ENCODE results near the gene SCAND1. TPM values are rescaled to one million over a fixed set of nuclear protein-coding genes. Genes with fewer than 3 reads are reported as not detected.
A peak's percentile ranks its signal among the peaks of the same experiment; 100 is the strongest.

SCAND1 gene
- total and polyA plus RNA-seq, 9 of the 15 experiments (the other 6 are each of a cell fraction or from before 2014, with no cell fraction given): 0.08 to 94.0 (median 5.8) TPM

- TF ChIP-seq, protein P1, sequence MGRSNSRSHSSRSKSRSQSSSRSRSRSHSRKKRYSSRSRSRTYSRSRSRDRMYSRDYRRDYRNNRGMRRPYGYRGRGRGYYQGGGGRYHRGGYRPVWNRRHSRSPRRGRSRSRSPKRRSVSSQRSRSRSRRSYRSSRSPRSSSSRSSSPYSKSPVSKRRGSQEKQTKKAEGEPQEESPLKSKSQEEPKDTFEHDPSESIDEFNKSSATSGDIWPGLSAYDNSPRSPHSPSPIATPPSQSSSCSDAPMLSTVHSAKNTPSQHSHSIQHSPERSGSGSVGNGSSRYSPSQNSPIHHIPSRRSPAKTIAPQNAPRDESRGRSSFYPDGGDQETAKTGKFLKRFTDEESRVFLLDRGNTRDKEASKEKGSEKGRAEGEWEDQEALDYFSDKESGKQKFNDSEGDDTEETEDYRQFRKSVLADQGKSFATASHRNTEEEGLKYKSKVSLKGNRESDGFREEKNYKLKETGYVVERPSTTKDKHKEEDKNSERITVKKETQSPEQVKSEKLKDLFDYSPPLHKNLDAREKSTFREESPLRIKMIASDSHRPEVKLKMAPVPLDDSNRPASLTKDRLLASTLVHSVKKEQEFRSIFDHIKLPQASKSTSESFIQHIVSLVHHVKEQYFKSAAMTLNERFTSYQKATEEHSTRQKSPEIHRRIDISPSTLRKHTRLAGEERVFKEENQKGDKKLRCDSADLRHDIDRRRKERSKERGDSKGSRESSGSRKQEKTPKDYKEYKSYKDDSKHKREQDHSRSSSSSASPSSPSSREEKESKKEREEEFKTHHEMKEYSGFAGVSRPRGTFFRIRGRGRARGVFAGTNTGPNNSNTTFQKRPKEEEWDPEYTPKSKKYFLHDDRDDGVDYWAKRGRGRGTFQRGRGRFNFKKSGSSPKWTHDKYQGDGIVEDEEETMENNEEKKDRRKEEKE (IDR thresholded peaks at IDR 0.05; ENCODE audit: borderline replicate concordance in 1 of 2, control insufficient read depth in 1 of 2, low read depth in 2 of 2, low read length in 1 of 2): no peak
- TF ChIP-seq ZNF311 (CRISPR knock-in tag; IDR thresholded peaks at IDR 0.05): no peak
- no peak for TF ChIP-seq ZNF280A (IDR thresholded peaks at IDR 0.05; ENCODE audit: low read depth, partially characterized antibody)
- TF ChIP-seq CBFB (CRISPR knock-in tag; IDR thresholded peaks at IDR 0.05): no peak
- TF ChIP-seq PML (IDR thresholded peaks at IDR 0.05; ENCODE audit: low read length): no peak
- TF ChIP-seq STAT5B (CRISPR knock-in tag; IDR thresholded peaks at IDR 0.05): no peak
- no peak for TF ChIP-seq RFX1 (IDR thresholded peaks at IDR 0.05)
- 0 out of 4 replicates have a peak, but pooled peaks of 1 of the 2 experiments have one; percentile 25 for TF ChIP-seq RAD21 (CRISPR knock-in tag; conservative IDR thresholded peaks at IDR 0.05 in 1 of 2, IDR thresholded peaks at IDR 0.05 in 1 of 2)
- no peak for TF ChIP-seq CHCHD3 (CRISPR knock-in tag; IDR thresholded peaks at IDR 0.05)
- no peak for TF ChIP-seq ZNF253 (CRISPR knock-in tag; conservative IDR thresholded peaks at IDR 0.05)
- no peak for TF ChIP-seq ATF7 (IDR thresholded peaks at IDR 0.05)
Measured at GRCh38 chr20:35947489-35947888, 6.8 kb downstream of the SCAND1 start (continued).

Measured in K562 (cell line).